GM21528 (cell line): ENCODE measurements around the gene BANF1.

Experiments used
- ATAC-seq: cut with Tn5 transposase; IDR thresholded peaks from one replicate; pipeline ENCODE4 v1.9.1; 2021; ENCODE audit warnings: mild to moderate bottlenecking, moderate library complexity; ENCODE audit not compliant: unreplicated experiment, low FRiP score

BANF1 gene

GRCh38 chr11:65977621-65978390 is 24.5 kb upstream of the BANF1 start:
- ATAC-seq = no peak

GRCh38 chr11:65978391-65979238 is 23.7 kb upstream of the BANF1 start:
- no peak for ATAC-seq

- ATAC-seq = no peak
Observed at GRCh38 chr11:65979261-65979759, 23.0 kb upstream of the BANF1 start.

GRCh38 chr11:65981101-65981740 is 21.1 kb upstream of the BANF1 start:
- ATAC-seq = no peak

GRCh38 chr11:65981972-65982823 is 20.1 kb upstream of the BANF1 start:
- ATAC-seq = no peak

- ATAC-seq = no peak
Observed at GRCh38 chr11:65982824-65983588, 19.3 kb upstream of the BANF1 start.

GRCh38 chr11:65983589-65983987 is 18.7 kb upstream of the BANF1 start:
- no peak for ATAC-seq

GRCh38 chr11:65987336-65987735 is 15.0 kb upstream of the BANF1 start:
- ATAC-seq = no peak

- no peak for ATAC-seq
Observed at GRCh38 chr11:65988791-65989592, 13.3 kb upstream of the BANF1 start.

- no peak for ATAC-seq
Observed at GRCh38 chr11:65992056-65992455, 10.2 kb upstream of the BANF1 start.

- no peak for ATAC-seq
Observed at GRCh38 chr11:65997286-65997685, 5.0 kb upstream of the BANF1 start.

- peak; percentile 40 for ATAC-seq
Observed at GRCh38 chr11:66002648-66003225, 434 bp downstream of the BANF1 start.

GRCh38 chr11:66003291-66003690 is 988 bp downstream of the BANF1 start:
- ATAC-seq = no peak

- ATAC-seq = no peak
Observed at GRCh38 chr11:66004186-66004585, 1.9 kb downstream of the BANF1 start.

GRCh38 chr11:66006134-66006890 is 4.0 kb downstream of the BANF1 start:
- ATAC-seq = no peak

GRCh38 chr11:66006891-66007176 is 4.5 kb downstream of the BANF1 start:
- no peak for ATAC-seq

- ATAC-seq = no peak
Observed at GRCh38 chr11:66007201-66007634, 4.9 kb downstream of the BANF1 start.

- no peak for ATAC-seq
Observed at GRCh38 chr11:66008095-66008467, 5.8 kb downstream of the BANF1 start.
